ENCODE measurements around the gene DBH. TPM values are rescaled to one million over a fixed set of nuclear protein-coding genes. Genes with fewer than 3 reads are reported as not detected.

The DBH gene
- total RNA-seq, 4 donors from 2014 or later: not detected

- no peak for DNase-seq
- H3K36me3 ChIP-seq: no peaks in the 10 kb centered on the region
- H3K4me3 ChIP-seq: no peak overlapping the region
- H3K4me1 ChIP-seq: no peaks in the 10 kb centered on the region
- peaks cover 0 to 30% (median 24%) of the 10 kb centered on the region in 3 donors for H3K9me3 ChIP-seq
- intact Hi-C loops (cut with DNase I): no loop called here
- peaks cover 0 to 38% (median 0%) of the 10 kb centered on the region in 4 donors for H3K27me3 ChIP-seq
- no peak overlapping the region for H3K27ac ChIP-seq
- TF ChIP-seq CTCF (IDR thresholded peaks at IDR 0.05) (no peak), POLR2A (IDR thresholded peaks at IDR 0.05) (no peak)
- WGBS, 2 donors: 88 to 93% methylated on average over 6 of the region's 6 CpGs
Measured at GRCh38 chr9:133599470-133600173, 36.5 kb upstream of the DBH start.

GRCh38 chr9:133600739-133601138 is 35.4 kb upstream of the DBH start:
- H3K9me3 ChIP-seq: peaks cover 0 to 30% (median 24%) of the 10 kb centered on the region in 3 donors
- intact Hi-C loops (cut with DNase I): no loop called here
- no peak overlapping the region for H3K27ac ChIP-seq
- H3K27me3 ChIP-seq: peaks cover 0 to 49% (median 0%) of the 10 kb centered on the region in 4 donors
- WGBS, 2 donors: 58 to 65% methylated on average over 6 to 7 of the region's 7 CpGs
- no peaks in the 10 kb centered on the region for H3K4me1 ChIP-seq
- DNase-seq: no peak
- no peak for TF ChIP-seq POLR2A (IDR thresholded peaks at IDR 0.05)
- no peak for TF ChIP-seq CTCF (IDR thresholded peaks at IDR 0.05)
- H3K4me3 ChIP-seq: no peak overlapping the region
- H3K36me3 ChIP-seq: no peaks in the 10 kb centered on the region

- Histone ChIP-seq H3K36me3 (no peaks in the 10 kb centered on the region), H3K27ac (no peak overlapping the region), H3K27me3 (peaks cover 0 to 59% (median 0%) of the 10 kb centered on the region in 4 donors), H3K9me3 (peaks cover 0 to 24% (median 20%) of the 10 kb centered on the region in 3 donors), H3K4me3 (no peak overlapping the region), H3K4me1 (no peaks in the 10 kb centered on the region)
- intact Hi-C loops (cut with DNase I): no loop called here
- DNase-seq: no peak
- WGBS, 2 donors: 43 to 74% methylated on average over 2 to 5 of the region's 10 CpGs
- TF ChIP-seq POLR2A (IDR thresholded peaks at IDR 0.05) (no peak), CTCF (IDR thresholded peaks at IDR 0.05) (no peak)
Measured at GRCh38 chr9:133601746-133602145, 34.4 kb upstream of the DBH start.

- Histone ChIP-seq H3K27ac (no peak overlapping the region), H3K27me3 (peaks cover 0 to 65% (median 0%) of the 10 kb centered on the region in 4 donors), H3K9me3 (peaks cover 0 to 18% (median 16%) of the 10 kb centered on the region in 3 donors), H3K4me3 (no peak overlapping the region), H3K36me3 (no peaks in the 10 kb centered on the region), H3K4me1 (no peaks in the 10 kb centered on the region)
- TF ChIP-seq POLR2A (IDR thresholded peaks at IDR 0.05): no peak
- no peak for TF ChIP-seq CTCF (IDR thresholded peaks at IDR 0.05)
- WGBS, 2 donors: 46 to 52% methylated on average over 8 to 9 of the region's 10 CpGs
- intact Hi-C loops (cut with DNase I): no loop called here
- no peak for DNase-seq
Measured at GRCh38 chr9:133602277-133602676, 33.9 kb upstream of the DBH start.

GRCh38 chr9:133603135-133603927 is 32.8 kb upstream of the DBH start:
- Histone ChIP-seq H3K27me3 (peaks cover 0 to 75% (median 0%) of the 10 kb centered on the region in 4 donors), H3K27ac (no peak overlapping the region), H3K9me3 (peaks cover 0 to 8% (median 6%) of the 10 kb centered on the region in 3 donors), H3K4me1 (no peaks in the 10 kb centered on the region), H3K4me3 (no peak overlapping the region), H3K36me3 (no peaks in the 10 kb centered on the region)
- TF ChIP-seq POLR2A (IDR thresholded peaks at IDR 0.05): no peak
- no peak for DNase-seq
- intact Hi-C loops (cut with DNase I): no loop called here
- 37 to 52% methylated on average over 4 to 8 of the region's 14 CpGs for WGBS, 2 donors

All from esophagus squamous epithelium (tissue), 5 donors.